ENCODE measurements around the gene NLRP13.

The NLRP13 gene

GRCh38 chr19:55913643-55914268 is 18.4 kb downstream of the NLRP13 start:
- no peaks in the 10 kb centered on the region for H3K4me1 Mint-ChIP-seq (ENCODE audit: low read depth)
- no peak overlapping the region for H3K4me3 Mint-ChIP-seq
- peaks cover 3% of the 10 kb centered on the region for H3K36me3 Mint-ChIP-seq (ENCODE audit: low read depth)
- peaks cover 10% of the 10 kb centered on the region for H3K27me3 Mint-ChIP-seq
- peaks cover 23% of the 10 kb centered on the region for H3K9me3 Mint-ChIP-seq
- H3K27ac Mint-ChIP-seq: no peak overlapping the region

- H3K9me3 Mint-ChIP-seq: peaks cover 22% of the 10 kb centered on the region
- H3K4me1 Mint-ChIP-seq (ENCODE audit: low read depth): no peaks in the 10 kb centered on the region
- H3K4me3 Mint-ChIP-seq: no peak overlapping the region
- H3K27ac Mint-ChIP-seq: no peak overlapping the region
- H3K27me3 Mint-ChIP-seq: peaks cover 10% of the 10 kb centered on the region
- peaks cover 3% of the 10 kb centered on the region for H3K36me3 Mint-ChIP-seq (ENCODE audit: low read depth)
Observed at GRCh38 chr19:55912916-55913315, 19.2 kb downstream of the NLRP13 start.

- H3K9me3 Mint-ChIP-seq: peaks cover 15% of the 10 kb centered on the region
- peaks cover 2% of the 10 kb centered on the region for H3K36me3 Mint-ChIP-seq (ENCODE audit: low read depth)
- H3K4me3 Mint-ChIP-seq: no peak overlapping the region
- H3K4me1 Mint-ChIP-seq (ENCODE audit: low read depth): no peaks in the 10 kb centered on the region
- H3K27ac Mint-ChIP-seq: no peak overlapping the region
- H3K27me3 Mint-ChIP-seq: peaks cover 8% of the 10 kb centered on the region
Observed at GRCh38 chr19:55909801-55910200, 22.3 kb downstream of the NLRP13 start.

- Mint-ChIP-seq H3K4me3 (no peak overlapping the region), H3K9me3 (peaks cover 12% of the 10 kb centered on the region), H3K36me3 (ENCODE audit: low read depth) (no peaks in the 10 kb centered on the region), H3K4me1 (ENCODE audit: low read depth) (no peaks in the 10 kb centered on the region), H3K27ac (no peak overlapping the region), H3K27me3 (peaks cover 7% of the 10 kb centered on the region)
Observed at GRCh38 chr19:55907746-55908145, 24.4 kb downstream of the NLRP13 start.

GRCh38 chr19:55907286-55907685 is 24.9 kb downstream of the NLRP13 start:
- peaks cover 12% of the 10 kb centered on the region for H3K9me3 Mint-ChIP-seq
- H3K4me1 Mint-ChIP-seq (ENCODE audit: low read depth): no peaks in the 10 kb centered on the region
- no peak overlapping the region for H3K27ac Mint-ChIP-seq
- peaks cover 7% of the 10 kb centered on the region for H3K27me3 Mint-ChIP-seq
- no peak overlapping the region for H3K4me3 Mint-ChIP-seq
- no peaks in the 10 kb centered on the region for H3K36me3 Mint-ChIP-seq (ENCODE audit: low read depth)

GRCh38 chr19:55902080-55902751 is 29.9 kb downstream of the NLRP13 start:
- Mint-ChIP-seq H3K4me1 (ENCODE audit: low read depth) (no peaks in the 10 kb centered on the region), H3K27ac (no peak overlapping the region), H3K27me3 (no peaks in the 10 kb centered on the region), H3K4me3 (no peak overlapping the region), H3K9me3 (peaks cover 4% of the 10 kb centered on the region), H3K36me3 (ENCODE audit: low read depth) (no peaks in the 10 kb centered on the region)

- Mint-ChIP-seq H3K9me3 (peaks cover 7% of the 10 kb centered on the region), H3K27me3 (no peaks in the 10 kb centered on the region), H3K4me3 (no peak overlapping the region), H3K27ac (no peak overlapping the region), H3K4me1 (ENCODE audit: low read depth) (no peaks in the 10 kb centered on the region), H3K36me3 (ENCODE audit: low read depth) (no peaks in the 10 kb centered on the region)
Observed at GRCh38 chr19:55901369-55902079, 30.6 kb downstream of the NLRP13 start.

GRCh38 chr19:55898911-55899310 is 33.2 kb downstream of the NLRP13 start:
- Mint-ChIP-seq H3K9me3 (peaks cover 18% of the 10 kb centered on the region), H3K27me3 (no peaks in the 10 kb centered on the region), H3K36me3 (ENCODE audit: low read depth) (no peaks in the 10 kb centered on the region), H3K4me3 (no peak overlapping the region), H3K27ac (no peak overlapping the region), H3K4me1 (ENCODE audit: low read depth) (no peaks in the 10 kb centered on the region)

- no peaks in the 10 kb centered on the region for H3K36me3 Mint-ChIP-seq (ENCODE audit: low read depth)
- H3K4me3 Mint-ChIP-seq: no peak overlapping the region
- H3K27me3 Mint-ChIP-seq: peaks cover 4% of the 10 kb centered on the region
- H3K27ac Mint-ChIP-seq: no peak overlapping the region
- H3K9me3 Mint-ChIP-seq: peaks cover 29% of the 10 kb centered on the region
- no peaks in the 10 kb centered on the region for H3K4me1 Mint-ChIP-seq (ENCODE audit: low read depth)
Observed at GRCh38 chr19:55882626-55883025, 49.5 kb downstream of the NLRP13 start.

GRCh38 chr19:55877211-55877610 is 54.9 kb downstream of the NLRP13 start:
- H3K4me1 Mint-ChIP-seq (ENCODE audit: low read depth): no peaks in the 10 kb centered on the region
- no peak overlapping the region for H3K4me3 Mint-ChIP-seq
- H3K27me3 Mint-ChIP-seq: no peaks in the 10 kb centered on the region
- no peak overlapping the region for H3K27ac Mint-ChIP-seq
- peaks cover 27% of the 10 kb centered on the region for H3K9me3 Mint-ChIP-seq
- H3K36me3 Mint-ChIP-seq (ENCODE audit: low read depth): no peaks in the 10 kb centered on the region

GRCh38 chr19:55870736-55871135 is 61.4 kb downstream of the NLRP13 start:
- Mint-ChIP-seq H3K4me1 (ENCODE audit: low read depth) (no peaks in the 10 kb centered on the region), H3K27ac (no peak overlapping the region), H3K4me3 (no peak overlapping the region), H3K36me3 (ENCODE audit: low read depth) (no peaks in the 10 kb centered on the region), H3K27me3 (no peaks in the 10 kb centered on the region), H3K9me3 (peaks cover 10% of the 10 kb centered on the region)

- H3K36me3 Mint-ChIP-seq (ENCODE audit: low read depth): no peaks in the 10 kb centered on the region
- H3K4me3 Mint-ChIP-seq: no peak overlapping the region
- no peaks in the 10 kb centered on the region for H3K4me1 Mint-ChIP-seq (ENCODE audit: low read depth)
- no peak overlapping the region for H3K27ac Mint-ChIP-seq
- H3K27me3 Mint-ChIP-seq: no peaks in the 10 kb centered on the region
- H3K9me3 Mint-ChIP-seq: peaks cover 13% of the 10 kb centered on the region
Observed at GRCh38 chr19:55867101-55867500, 65.0 kb downstream of the NLRP13 start.

GRCh38 chr19:55866521-55866920 is 65.6 kb downstream of the NLRP13 start:
- H3K4me1 Mint-ChIP-seq (ENCODE audit: low read depth): no peaks in the 10 kb centered on the region
- no peak overlapping the region for H3K27ac Mint-ChIP-seq
- peaks cover 13% of the 10 kb centered on the region for H3K9me3 Mint-ChIP-seq
- no peaks in the 10 kb centered on the region for H3K27me3 Mint-ChIP-seq
- H3K4me3 Mint-ChIP-seq: no peak overlapping the region
- H3K36me3 Mint-ChIP-seq (ENCODE audit: low read depth): no peaks in the 10 kb centered on the region

- H3K9me3 Mint-ChIP-seq: peaks cover 3% of the 10 kb centered on the region
- H3K27me3 Mint-ChIP-seq: no peaks in the 10 kb centered on the region
- H3K36me3 Mint-ChIP-seq (ENCODE audit: low read depth): no peaks in the 10 kb centered on the region
- H3K4me3 Mint-ChIP-seq: no peak overlapping the region
- no peak overlapping the region for H3K27ac Mint-ChIP-seq
- H3K4me1 Mint-ChIP-seq (ENCODE audit: low read depth): no peaks in the 10 kb centered on the region
Observed at GRCh38 chr19:55858969-55859368, 73.2 kb downstream of the NLRP13 start.

- Mint-ChIP-seq H3K36me3 (ENCODE audit: low read depth) (no peaks in the 10 kb centered on the region), H3K4me1 (ENCODE audit: low read depth) (no peaks in the 10 kb centered on the region), H3K27ac (no peak overlapping the region), H3K9me3 (peaks cover 3% of the 10 kb centered on the region), H3K27me3 (no peaks in the 10 kb centered on the region), H3K4me3 (no peak overlapping the region)
Observed at GRCh38 chr19:55858401-55858800, 73.7 kb downstream of the NLRP13 start.
